H1 (cell line): Measurements from ENCODE around the gene GABRG2. TPM values are rescaled to one million over a fixed set of nuclear protein-coding genes. Genes with fewer than 3 reads are reported as not detected.

ENCODE experiments used
- CTCF ChIA-PET: fragments of 300-600 bp; sonication (Branson Sonifier 250); formaldehyde crosslinking; loops from one replicate; lab custom pipeline; 2021; ENCODE audit not compliant: partially characterized antibody; lab: Charles Lee
- POLR2A ChIA-PET: fragments of 300-600 bp; sonication (Branson Sonifier 250); formaldehyde crosslinking; loops from one replicate; lab custom pipeline; 2021; ENCODE audit warnings: inconsistent platforms; ENCODE audit not compliant: partially characterized antibody; lab: Charles Lee
- DNase-seq, 2 experiments: peaks; one replicate each; pipeline versions ENCODE4 v3.0.0 to v3.0.0-alpha.2; 2010 to 2022; ENCODE audit warnings: low spot score in 2 of 2, low read depth in 1 of 2, mixed read lengths in 1 of 2
- FAIRE-seq: peaks from 2 replicates; lab custom pipeline; 2011; peaks lifted over from hg19 to GRCh38; lab: Jason Lieb, UNC
- H2AFZ ChIP-seq: 2 replicates; pipeline ENCODE4 v1.8.1; 2012; ENCODE audit warnings: low read length, inconsistent platforms
- H2AK5ac ChIP-seq: 2 replicates; pipeline ENCODE4 v1.6.1; 2013; ENCODE audit warnings: low read depth, low read length
- H2BK120ac ChIP-seq: replicated peaks from 2 replicates; pipeline ENCODE3; 2013; ENCODE audit warnings: low read depth, low read length, inconsistent platforms
- H2BK12ac ChIP-seq: 2 replicates; pipeline ENCODE4 v1.6.1; 2013; ENCODE audit warnings: low read depth, low read length
- H2BK15ac ChIP-seq: 2 replicates; pipeline ENCODE4 v1.6.1; 2013; ENCODE audit warnings: low read length
- H2BK20ac ChIP-seq: 2 replicates; pipeline ENCODE4 v1.6.1; 2013; ENCODE audit warnings: low read length
- H2BK5ac ChIP-seq: 2 replicates; pipeline ENCODE4 v1.6.1; 2013; ENCODE audit warnings: low read depth, low read length
- H3K14ac ChIP-seq: 2 replicates; pipeline ENCODE4 v1.6.1; 2013; ENCODE audit warnings: inconsistent platforms; ENCODE audit not compliant: insufficient read length
- H3K18ac ChIP-seq: 2 replicates; pipeline ENCODE4 v1.6.1; 2013; ENCODE audit warnings: low read length; ENCODE audit errors: extremely low read depth
- H3K23ac ChIP-seq: 2 replicates; pipeline ENCODE4 v1.6.1; 2013; ENCODE audit warnings: inconsistent platforms; ENCODE audit not compliant: insufficient read length
- H3K23me2 ChIP-seq: 2 replicates; pipeline ENCODE4 v1.6.1; 2013; ENCODE audit warnings: low read depth, low read length
- H3K27ac ChIP-seq: 2 replicates; pipeline ENCODE4 v1.6.1; 2011; ENCODE audit warnings: low read depth, low read length, inconsistent platforms
- H3K27me3 ChIP-seq, 4 experiments: replicated peaks in 1 of 4; 1 replicate in 1 of 4; 2 replicates in 3 of 4; pipeline versions ENCODE4 v1.6.1 to v1.8.1; 2011 to 2013; ENCODE audit warnings: low read length in 3 of 4, mild to moderate bottlenecking in 3 of 4, inconsistent platforms in 2 of 4, mixed read lengths in 2 of 4, moderate library complexity in 1 of 4; ENCODE audit not compliant: control insufficient read depth in 3 of 4, insufficient read depth in 3 of 4; ENCODE audit errors: extremely low read depth in 1 of 4
- H3K36me3 ChIP-seq, 4 experiments: 2 replicates each; pipeline versions ENCODE4 v1.6.1 to v1.8.1; 2011 to 2013; ENCODE audit warnings: mild to moderate bottlenecking in 4 of 4, low read length in 3 of 4, moderate library complexity in 2 of 4, control low read depth in 1 of 4, inconsistent platforms in 1 of 4; ENCODE audit not compliant: insufficient read depth in 4 of 4, control insufficient read depth in 2 of 4
- H3K4ac ChIP-seq: replicated peaks from 2 replicates; pipeline ENCODE3; 2013; ENCODE audit warnings: low read length, low read depth, mixed read lengths, inconsistent platforms; ENCODE audit not compliant: insufficient read length
- H3K4me1 ChIP-seq, 4 experiments: replicated peaks in 1 of 4; 1 replicate in 1 of 4; 2 replicates in 3 of 4; pipeline versions ENCODE4 v1.6.1 to v1.8.1; 2011 to 2013; ENCODE audit warnings: low read length in 3 of 4, inconsistent platforms in 2 of 4, mixed read lengths in 1 of 4; ENCODE audit not compliant: insufficient read depth in 4 of 4, control insufficient read depth in 3 of 4
- H3K4me2 ChIP-seq, 2 experiments: 2 replicates each; pipeline versions ENCODE4 v1.6.1 to v1.8.1; 2011 to 2013; ENCODE audit warnings: low read depth in 2 of 2, low read length in 2 of 2, control low read depth in 1 of 2, inconsistent platforms in 1 of 2, mild to moderate bottlenecking in 1 of 2; ENCODE audit not compliant: insufficient read depth in 1 of 2
- H3K4me3 ChIP-seq, 4 experiments: fragments of 200-600, 300-600 bp in 1 of 4; sonication (generic), shearing (Covaris generic), sonication (Bioruptor Twin) in 1 of 4; 2 replicates each; pipeline versions ENCODE4 v1.5.1 to v1.8.1; 2011 to 2016; ENCODE audit warnings: low read length in 4 of 4, low read depth in 3 of 4, control low read depth in 2 of 4, inconsistent platforms in 2 of 4, mild to moderate bottlenecking in 2 of 4, mixed read lengths in 1 of 4, moderate library complexity in 1 of 4; ENCODE audit not compliant: insufficient read depth in 2 of 4; ENCODE audit errors: extremely low read depth in 1 of 4
- H3K56ac ChIP-seq: replicated peaks from 2 replicates; pipeline ENCODE3; 2013; ENCODE audit warnings: low read depth, mild to moderate bottlenecking, mixed read lengths, low read length, inconsistent platforms; ENCODE audit not compliant: insufficient read length
- H3K79me1 ChIP-seq: 2 replicates; pipeline ENCODE4 v1.6.1; 2013; ENCODE audit warnings: low read depth, low read length, control low read depth
- H3K79me2 ChIP-seq, 2 experiments: 2 replicates each; pipeline versions ENCODE4 v1.6.1 to v1.8.1; 2012 to 2013; ENCODE audit warnings: low read length in 2 of 2, mild to moderate bottlenecking in 2 of 2, inconsistent platforms in 1 of 2; ENCODE audit not compliant: insufficient read depth in 2 of 2, control insufficient read depth in 1 of 2
- H3K9ac ChIP-seq, 4 experiments: replicated peaks in 1 of 4; 1 replicate in 1 of 4; 2 replicates in 3 of 4; pipeline versions ENCODE4 v1.6.1 to v1.8.1; 2011 to 2013; ENCODE audit warnings: low read depth in 3 of 4, low read length in 3 of 4, control low read depth in 2 of 4, mild to moderate bottlenecking in 2 of 4, moderate library complexity in 2 of 4, inconsistent platforms in 1 of 4; ENCODE audit errors: extremely low read depth in 1 of 4
- H3K9me3 ChIP-seq, 2 experiments: 2 replicates each; pipeline versions ENCODE4 v1.6.1 to v1.8.1; 2012 to 2013; ENCODE audit warnings: mild to moderate bottlenecking in 2 of 2, moderate library complexity in 2 of 2, control low read depth in 1 of 2, inconsistent platforms in 1 of 2, low read depth in 1 of 2, low read length in 1 of 2, mixed read lengths in 1 of 2; ENCODE audit not compliant: insufficient read depth in 2 of 2
- H4K20me1 ChIP-seq, 2 experiments: replicated peaks in 1 of 2; 2 replicates each; pipeline versions ENCODE3 to v1.8.1; 2011 to 2013; ENCODE audit warnings: inconsistent platforms in 2 of 2, low read length in 2 of 2, mild to moderate bottlenecking in 1 of 2; ENCODE audit not compliant: insufficient read depth in 2 of 2, control insufficient read depth in 1 of 2
- H4K5ac ChIP-seq: 2 replicates; pipeline ENCODE4 v1.6.1; 2013; ENCODE audit warnings: low read length, low read depth, mixed read lengths, inconsistent platforms; ENCODE audit not compliant: insufficient read length
- H4K8ac ChIP-seq: 2 replicates; pipeline ENCODE4 v1.8.0; 2013; ENCODE audit warnings: mild to moderate bottlenecking, moderate library complexity, low read length, inconsistent platforms; ENCODE audit not compliant: insufficient read depth; ENCODE audit errors: extremely low read depth
- H4K91ac ChIP-seq: replicated peaks from 2 replicates; pipeline ENCODE3; 2013; ENCODE audit warnings: low read length, mixed read lengths, inconsistent platforms; ENCODE audit not compliant: insufficient read length
- ASH2L ChIP-seq: fragments of 200-600, 300-600 bp; sonication (generic); IDR thresholded peaks from one replicate; pipeline ENCODE4 v1.7.1; 2017; ENCODE audit warnings: low read length
- CHD1 ChIP-seq: IDR thresholded peaks from 2 replicates; pipeline ENCODE4 v1.6.1; 2012; ENCODE audit warnings: low read depth, low read length, improper control_type of control experiment
- CTCF ChIP-seq, 3 experiments: IDR thresholded peaks; 1 replicate in 2 of 3; 2 replicates in 1 of 3; pipeline versions ENCODE4 v1.5.1 to v1.6.1; 2011; ENCODE audit warnings: low read length in 3 of 3, mild to moderate bottlenecking in 3 of 3, inconsistent platforms in 2 of 3, low read depth in 1 of 3, moderate library complexity in 1 of 3; ENCODE audit not compliant: insufficient read depth in 1 of 3; ENCODE audit errors: control extremely low read depth in 1 of 3
- GABPA ChIP-seq: IDR thresholded peaks from 2 replicates; pipeline ENCODE4 v1.6.1; 2011; ENCODE audit warnings: mild to moderate bottlenecking, low read length, moderate library complexity, borderline replicate concordance; ENCODE audit not compliant: insufficient read depth
- JUN ChIP-seq: IDR thresholded peaks from 2 replicates; pipeline ENCODE4 v1.6.1; 2011; ENCODE audit warnings: low read depth, mild to moderate bottlenecking, improper control_type of control experiment, low read length
- WGBS, 2 experiments: shearing (Covaris generic) in 1 of 2; methylation state at CpG; one replicate each; pipeline versions ENCODE4 v1.1.6 to v1.1.7; 2013 to 2015; ENCODE audit warnings: low lambda C conversion rate in 2 of 2, mixed read lengths in 2 of 2, inconsistent platforms in 1 of 2, low coverage in 1 of 2, missing lambda C conversion rate in 1 of 2; ENCODE audit not compliant: insufficient replicate concordance in 2 of 2, insufficient coverage in 1 of 2, insufficient read length in 1 of 2; ENCODE audit errors: extremely low coverage in 1 of 2, missing lambda C conversion rate in 1 of 2; 5-methylcytosine and 5-hydroxymethylcytosine counted together
- polyA plus RNA-seq, 7 experiments: library from polyadenylated mRNA; depleted of rRNA in 3 of 7; stranded (reverse) in 5 of 7; unstranded in 2 of 7; fragments of >200 nt in 5 of 7; fragments of 200-250 nt in 2 of 7; gene quantifications; 1 replicate in 5 of 7; 2 replicates in 1 of 7; 4 replicates in 1 of 7; pipeline versions ENCODE4 v1.2.1 to v1.2.3, GENCODE V29; 2011 to 2013; ENCODE audit warnings: missing spikeins in 2 of 7, mixed read lengths in 2 of 7
- total RNA-seq: library from RNA; stranded (reverse); fragmentation: NEBNext Ultra II Directional; extraction: Animal tissue kit (Norgen Biotek cat#: 25700); gene quantifications from 2 replicates; pipeline ENCODE4 v1.2.1, GENCODE V29; 2021

Gene GABRG2
- total and polyA plus RNA-seq, 2 of the 8 experiments (the other 6 are each of a cell fraction or from before 2014, with no cell fraction given) = 2.0 to 2.8 TPM

DNA sequence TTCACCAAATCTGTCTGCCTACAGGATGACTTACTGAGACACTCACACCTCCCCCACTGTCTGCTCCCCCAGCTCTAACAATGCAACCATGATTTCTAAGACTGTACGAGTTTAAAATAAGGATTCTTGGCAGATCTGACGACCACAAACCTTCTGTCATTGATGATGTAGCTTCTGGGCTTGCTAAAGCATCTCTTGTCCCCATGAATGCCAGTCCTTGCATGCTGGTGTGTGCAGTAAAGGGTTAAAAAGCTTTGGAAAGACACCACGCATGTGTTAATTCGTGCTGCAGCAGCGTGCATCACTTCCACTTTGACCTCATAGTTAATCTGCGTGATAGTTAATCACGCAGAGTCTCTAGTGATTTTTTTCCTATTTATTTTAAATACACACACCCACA is 411 bp upstream of the GABRG2 start:
- Histone ChIP-seq H3K4me1 (peaks cover 0 to 6% (median 2%) of the 10 kb centered on the region in 4 experiments; a peak in 3 of 7 replicates), H3K9me3 (no peaks in the 10 kb centered on the region), H3K14ac (no peak overlapping the region), H3K23ac (no peak overlapping the region), H4K8ac (no peak overlapping the region)
- 14% methylated on average over 7 of the region's 7 CpGs; no CpG with 5 or more reads in 1 of the 2 experiments for WGBS, 2 experiments
- no peak for FAIRE-seq
- TF ChIP-seq JUN (no peak), CHD1 (no peak), GABPA (no peak), ASH2L (peak; percentile 1), CTCF (IDR thresholded peaks at IDR 0.05; ENCODE audit: control extremely low read depth in 1 of 3, insufficient read depth in 1 of 3, low read depth in 1 of 3, low read length in 3 of 3) (no peak)
- TF ChIP-seq, all 59 proteins: peak for 1
- Histone ChIP-seq H2AK5ac (no peak overlapping the region), H2AFZ (no peak overlapping the region), H3K27me3 (no peaks in the 10 kb centered on the region), H2BK120ac (no peak overlapping the region), H4K91ac (no peak overlapping the region), H3K23me2 (peaks cover 8% of the 10 kb centered on the region), H4K20me1 (no peaks in the 10 kb centered on the region), H3K27ac (no peak overlapping the region), H3K4me2 (peak overlapping the region; percentile 93 to 99), H3K18ac (no peak overlapping the region), H2BK20ac (no peak overlapping the region), H3K9ac (no peak overlapping the region), H3K4ac (no peak overlapping the region), H2BK5ac (no peak overlapping the region), H3K79me1 (no peaks in the 10 kb centered on the region), H3K36me3 (no peaks in the 10 kb centered on the region), H3K56ac (no peak overlapping the region), H3K4me3 (peak overlapping the region; percentile 76 to 95 (median 86); a peak in 6 of 8 replicates), H4K5ac (no peak overlapping the region), H3K79me2 (no peaks in the 10 kb centered on the region), H2BK12ac (no peak overlapping the region), H2BK15ac (no peak overlapping the region)
- no peak for DNase-seq
- ChIA-PET POLR2A (no interaction called here), CTCF (interaction anchor here (0.6 to 0.8 kb wide), 2 partner anchors 64 to 100 kb away, joined by 3 read pairs; no protein-coding TSS in a partner anchor)
